GM10847 (cell line): ENCODE results near the gene TAF10.

Source experiments
- POLR2A ChIP-seq: IDR thresholded peaks from 2 replicates; pipeline ENCODE4 v1.6.1; 2011; ENCODE audit not compliant: insufficient read length; ENCODE audit errors: extremely low read depth

Gene TAF10

GRCh38 chr11:6598555-6598954, 13.5 kb downstream of the TAF10 start:
- no peak for TF ChIP-seq POLR2A

GRCh38 chr11:6596239-6596877, 15.7 kb downstream of the TAF10 start:
- no peak for TF ChIP-seq POLR2A

- TF ChIP-seq POLR2A: no peak
These were observed 17.8 kb downstream of the TAF10 start for GRCh38 chr11:6594142-6594768.

GRCh38 chr11:6588018-6588417, 24.0 kb downstream of the TAF10 start:
- no peak for TF ChIP-seq POLR2A

DNA sequence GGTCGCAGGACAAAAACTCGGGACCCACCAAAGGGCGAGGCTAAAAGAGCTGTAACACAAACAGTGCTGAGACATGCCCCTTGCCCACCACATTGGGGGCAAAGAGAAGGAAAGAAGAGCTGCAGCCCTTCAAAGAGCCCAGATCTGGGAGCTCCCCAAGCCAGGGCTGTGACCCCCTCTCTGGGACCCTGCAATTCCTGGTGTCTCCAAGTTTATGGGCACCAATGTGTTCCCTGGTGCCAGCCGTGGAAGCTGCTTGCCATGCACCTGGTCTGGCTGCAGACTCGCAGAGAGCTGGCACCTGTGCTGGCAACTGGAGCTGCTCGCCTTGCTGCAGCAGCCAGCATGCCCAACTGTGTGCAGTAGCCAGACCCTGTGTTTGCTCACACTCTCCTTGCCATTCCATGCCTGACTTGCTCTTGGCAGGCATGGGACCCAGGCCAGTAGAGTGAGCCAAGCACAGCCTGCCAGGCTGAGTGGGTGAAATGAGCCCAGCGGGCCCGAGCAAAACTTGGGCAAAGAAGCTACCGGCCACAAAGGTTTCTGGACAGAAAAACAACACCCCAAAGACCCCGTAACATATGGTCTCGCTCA, 24.6 kb downstream of the TAF10 start:
- no peak for TF ChIP-seq POLR2A

- no peak for TF ChIP-seq POLR2A
These were observed 25.3 kb downstream of the TAF10 start for GRCh38 chr11:6586434-6587359.

DNA sequence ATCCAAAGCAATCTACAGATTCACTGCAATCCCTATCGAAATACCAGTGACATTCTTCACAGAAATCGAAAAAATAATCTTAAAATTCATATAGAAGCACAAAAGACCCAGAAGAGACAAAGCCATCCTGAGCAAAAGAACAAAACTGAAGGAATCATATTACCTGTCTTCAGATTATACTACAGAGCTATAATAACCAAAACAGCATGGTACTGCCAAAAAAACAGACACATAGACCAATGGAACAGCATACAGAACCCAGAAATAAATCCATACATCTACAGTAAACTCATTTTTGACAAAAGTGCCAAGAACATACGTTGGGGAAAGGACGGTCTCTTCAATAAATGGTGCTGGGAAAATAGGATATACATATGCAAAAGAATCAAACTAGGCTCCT, 27.5 kb downstream of the TAF10 start:
- no peak for TF ChIP-seq POLR2A

GRCh38 chr11:6583584-6583983, 28.4 kb downstream of the TAF10 start:
- TF ChIP-seq POLR2A: no peak

GRCh38 chr11:6579681-6580080, 32.3 kb downstream of the TAF10 start:
- no peak for TF ChIP-seq POLR2A

- no peak for TF ChIP-seq POLR2A
These were observed 33.9 kb downstream of the TAF10 start for GRCh38 chr11:6578134-6578533.

- no peak for TF ChIP-seq POLR2A
These were observed 35.3 kb downstream of the TAF10 start for GRCh38 chr11:6576471-6577373.

GRCh38 chr11:6574816-6575715, 37.0 kb downstream of the TAF10 start:
- TF ChIP-seq POLR2A: no peak

GRCh38 chr11:6572215-6572614, 39.8 kb downstream of the TAF10 start:
- no peak for TF ChIP-seq POLR2A
